ENCODE measurements around the gene MPZL1.
"Not testable (repeated sequence)": the region's sequence is repeated elsewhere in the genome, so short reads cannot be mapped to it uniquely, and the experiment has no call there.

The MPZL1 gene

DNA sequence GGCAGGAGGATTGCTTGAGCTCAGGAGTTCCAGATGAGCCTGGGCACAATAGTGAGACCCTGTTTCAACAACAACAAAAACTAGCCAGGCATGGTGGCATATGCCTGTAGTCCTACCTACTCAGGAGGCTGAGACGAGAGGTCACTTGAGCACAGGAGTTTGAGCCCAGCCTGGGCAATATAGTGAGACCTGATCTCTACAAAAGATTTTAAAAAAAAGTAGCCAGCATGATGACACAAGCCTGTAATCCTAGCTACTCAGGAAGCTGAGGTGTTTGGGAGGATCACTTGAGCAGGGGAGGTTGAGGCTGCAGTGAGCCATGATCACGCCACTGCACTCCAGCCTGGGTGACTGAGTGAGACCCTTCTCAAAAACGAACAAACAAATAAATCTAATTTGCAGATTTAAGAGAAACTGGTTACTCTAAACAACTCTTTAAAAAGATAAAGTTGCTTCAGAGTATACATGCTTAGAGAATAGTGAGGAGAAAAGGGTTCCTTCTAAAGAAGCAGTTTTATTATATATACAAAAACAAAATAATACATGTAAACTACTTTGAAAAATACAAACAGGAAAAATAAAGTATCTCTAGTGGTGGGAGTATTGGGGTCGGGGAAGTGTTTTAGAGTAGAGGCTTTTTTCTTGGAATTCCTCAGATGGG is 103.8 kb downstream of the MPZL1 start:
- TF ChIP-seq, protein P1, sequence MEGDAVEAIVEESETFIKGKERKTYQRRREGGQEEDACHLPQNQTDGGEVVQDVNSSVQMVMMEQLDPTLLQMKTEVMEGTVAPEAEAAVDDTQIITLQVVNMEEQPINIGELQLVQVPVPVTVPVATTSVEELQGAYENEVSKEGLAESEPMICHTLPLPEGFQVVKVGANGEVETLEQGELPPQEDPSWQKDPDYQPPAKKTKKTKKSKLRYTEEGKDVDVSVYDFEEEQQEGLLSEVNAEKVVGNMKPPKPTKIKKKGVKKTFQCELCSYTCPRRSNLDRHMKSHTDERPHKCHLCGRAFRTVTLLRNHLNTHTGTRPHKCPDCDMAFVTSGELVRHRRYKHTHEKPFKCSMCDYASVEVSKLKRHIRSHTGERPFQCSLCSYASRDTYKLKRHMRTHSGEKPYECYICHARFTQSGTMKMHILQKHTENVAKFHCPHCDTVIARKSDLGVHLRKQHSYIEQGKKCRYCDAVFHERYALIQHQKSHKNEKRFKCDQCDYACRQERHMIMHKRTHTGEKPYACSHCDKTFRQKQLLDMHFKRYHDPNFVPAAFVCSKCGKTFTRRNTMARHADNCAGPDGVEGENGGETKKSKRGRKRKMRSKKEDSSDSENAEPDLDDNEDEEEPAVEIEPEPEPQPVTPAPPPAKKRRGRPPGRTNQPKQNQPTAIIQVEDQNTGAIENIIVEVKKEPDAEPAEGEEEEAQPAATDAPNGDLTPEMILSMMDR (IDR thresholded peaks at IDR 0.05; ENCODE audit: control extremely low read depth, extremely low read depth, low read depth, missing control alignments) = no peak
- no peak for DNase-seq (ENCODE audit: extremely low spot score)
- ChIA-PET CTCF (interaction anchor here (1.2 kb wide), 1 partner anchor 9 kb away, joined by 3 read pairs; no protein-coding TSS in a partner anchor), POLR2A (no interaction called here)

GRCh38 chr1:167826127-167826526 is 104.3 kb downstream of the MPZL1 start:
- ChIA-PET CTCF (no interaction called here), POLR2A (no interaction called here)
- DNase-seq (ENCODE audit: extremely low spot score) = no peak
- TF ChIP-seq, protein P1 (IDR thresholded peaks at IDR 0.05; ENCODE audit: control extremely low read depth, extremely low read depth, low read depth, missing control alignments) = no peak

- no peak for DNase-seq (ENCODE audit: extremely low spot score)
- POLR2A ChIA-PET = no interaction called here
- TF ChIP-seq, protein P1 (IDR thresholded peaks at IDR 0.05; ENCODE audit: control extremely low read depth, extremely low read depth, low read depth, missing control alignments) = no peak
- CTCF ChIA-PET = interaction anchor here (1.2 to 1.6 kb wide), 5 partner anchors 12 to 405 kb away, joined by 3 to 6 read pairs (median 3); no protein-coding TSS in a partner anchor
Measured at GRCh38 chr1:167829868-167830267, 108.1 kb downstream of the MPZL1 start.

- POLR2A ChIA-PET; DNase-seq (ENCODE audit: extremely low spot score): not testable (repeated sequence)
- CTCF ChIA-PET = interaction anchor here (1.2 to 1.5 kb wide), 2 partner anchors 16 to 31 kb away, joined by 3 to 4 read pairs; no protein-coding TSS in a partner anchor
Measured at GRCh38 chr1:167830668-167831067, 108.9 kb downstream of the MPZL1 start.

GRCh38 chr1:167832693-167833092 is 110.9 kb downstream of the MPZL1 start:
- ChIA-PET CTCF (interaction anchor here (0.8 kb wide), 1 partner anchor 14 kb away, joined by 3 read pairs; no protein-coding TSS in a partner anchor), POLR2A (no interaction called here)
- TF ChIP-seq, protein P1 (IDR thresholded peaks at IDR 0.05; ENCODE audit: control extremely low read depth, extremely low read depth, low read depth, missing control alignments) = no peak
- no peak for DNase-seq (ENCODE audit: extremely low spot score)

- DNase-seq (ENCODE audit: extremely low spot score) = no peak
- TF ChIP-seq, protein P1 (IDR thresholded peaks at IDR 0.05; ENCODE audit: control extremely low read depth, extremely low read depth, low read depth, missing control alignments) = no peak
- POLR2A ChIA-PET = no interaction called here
- CTCF ChIA-PET = interaction anchor here (1.2 kb wide), 1 partner anchor 9 kb away, joined by 3 read pairs; no protein-coding TSS in a partner anchor
Measured at GRCh38 chr1:167833904-167834303, 112.1 kb downstream of the MPZL1 start.

DNA sequence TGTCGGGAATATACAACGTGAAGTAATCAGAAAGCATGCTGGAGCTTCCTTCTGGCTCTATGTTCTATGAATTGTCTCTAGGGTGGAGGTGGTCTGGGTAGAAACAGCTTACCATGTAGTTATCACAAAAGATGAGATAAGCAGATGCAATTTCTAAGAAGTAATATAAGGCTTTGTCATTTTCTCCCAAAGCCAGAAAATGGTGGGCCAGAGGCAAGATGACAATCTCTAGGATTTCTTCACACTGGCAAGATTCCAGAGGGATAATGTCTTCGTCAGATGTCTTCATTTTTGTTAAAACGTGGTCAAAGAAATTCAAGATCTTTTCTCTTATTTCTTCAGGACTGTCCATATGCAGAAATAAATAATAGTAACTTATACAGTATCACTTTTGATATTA is 114.4 kb downstream of the MPZL1 start:
- CTCF ChIA-PET = no interaction called here
- POLR2A ChIA-PET = no interaction called here
- no peak for DNase-seq (ENCODE audit: extremely low spot score)
- TF ChIP-seq, protein P1 (IDR thresholded peaks at IDR 0.05; ENCODE audit: control extremely low read depth, extremely low read depth, low read depth, missing control alignments) = no peak
